Measurements from ENCODE around the gene GDPD5.
A peak's percentile ranks its signal among the peaks of the same experiment; 100 is the strongest.

Gene GDPD5

DNA sequence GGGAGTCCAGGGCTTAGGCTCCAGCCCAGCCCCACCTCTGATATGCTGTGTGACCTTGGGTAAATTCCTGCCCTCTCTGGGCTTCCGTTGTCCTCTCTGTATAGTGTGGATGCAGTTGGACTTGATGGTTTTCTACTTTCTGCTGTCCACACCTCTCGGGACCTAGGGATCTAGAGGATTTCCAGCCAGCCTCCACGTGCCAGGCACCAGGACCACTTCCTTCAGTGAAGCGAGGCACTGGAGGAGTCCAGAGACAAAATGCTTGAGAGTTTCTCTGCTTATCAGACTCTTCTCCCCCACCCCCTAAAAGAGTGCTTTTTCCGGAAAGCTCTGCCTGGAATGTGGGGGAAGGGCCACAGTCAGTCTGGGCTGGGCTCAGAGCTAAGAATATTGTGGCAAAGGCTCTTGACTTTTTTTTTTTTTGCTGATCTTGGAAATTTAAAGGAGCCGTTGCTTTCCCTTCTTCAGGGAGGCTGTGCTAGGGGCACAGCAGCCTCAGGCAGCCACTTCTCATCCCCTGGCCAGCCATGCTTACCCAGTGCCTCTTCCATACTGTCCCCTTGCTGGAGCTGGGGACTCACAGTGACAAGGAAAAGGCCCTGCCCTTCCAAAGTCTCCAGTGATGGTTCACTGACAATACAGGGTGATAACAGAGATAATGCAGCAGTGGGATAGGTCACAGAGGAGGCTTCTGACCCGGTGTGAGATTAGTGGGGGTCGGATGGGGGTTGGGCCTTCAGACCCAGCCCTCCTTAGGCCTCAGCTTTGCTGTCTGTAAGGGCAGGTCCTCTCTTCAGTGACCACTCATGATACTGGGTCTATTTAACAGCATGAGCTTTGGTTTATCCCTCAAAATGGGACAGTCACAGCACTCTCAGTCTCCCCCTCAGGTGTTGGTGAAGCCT, 33.5 kb upstream of the GDPD5 start:
- no peak for DNase-seq

DNA sequence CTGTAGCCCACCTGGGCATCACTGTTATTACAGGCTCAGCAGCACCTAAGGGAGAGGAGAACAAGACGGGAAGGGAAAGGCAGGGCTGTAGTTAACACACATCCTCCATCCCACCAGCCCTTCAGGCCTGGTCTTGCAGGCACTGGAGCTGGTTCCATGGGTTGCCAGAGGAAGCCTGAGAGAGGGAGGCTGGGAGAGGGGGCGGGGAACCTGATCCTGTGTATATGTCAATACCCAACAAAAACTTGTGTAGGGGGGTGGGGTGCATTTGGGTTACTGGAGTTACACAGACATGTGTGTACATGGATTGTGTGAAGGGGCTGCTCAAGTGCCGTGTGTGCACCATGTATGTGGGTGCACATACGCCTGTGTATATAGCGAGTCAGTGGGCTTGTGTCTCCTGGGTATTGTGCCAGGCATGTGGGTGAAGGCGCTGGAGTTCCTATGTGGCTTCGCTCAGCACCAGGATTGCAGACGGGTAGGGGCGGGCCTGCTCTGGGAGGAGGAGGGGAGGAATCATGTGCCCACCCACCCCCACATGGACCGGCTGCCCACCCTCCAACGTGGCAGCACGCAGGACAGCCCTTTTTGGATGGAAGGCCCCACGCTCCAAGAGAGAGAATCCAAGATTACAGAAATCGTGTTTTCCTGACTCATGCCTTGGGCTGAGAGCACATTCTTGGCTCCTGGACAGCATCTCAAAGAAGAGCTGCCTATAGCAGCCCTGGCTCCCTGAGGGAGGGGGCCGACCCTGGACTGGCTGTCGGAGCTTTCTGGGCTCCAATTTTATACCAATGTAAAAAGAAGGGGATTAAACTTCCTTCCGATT, 32.1 kb upstream of the GDPD5 start:
- DNase-seq = no peak

DNA sequence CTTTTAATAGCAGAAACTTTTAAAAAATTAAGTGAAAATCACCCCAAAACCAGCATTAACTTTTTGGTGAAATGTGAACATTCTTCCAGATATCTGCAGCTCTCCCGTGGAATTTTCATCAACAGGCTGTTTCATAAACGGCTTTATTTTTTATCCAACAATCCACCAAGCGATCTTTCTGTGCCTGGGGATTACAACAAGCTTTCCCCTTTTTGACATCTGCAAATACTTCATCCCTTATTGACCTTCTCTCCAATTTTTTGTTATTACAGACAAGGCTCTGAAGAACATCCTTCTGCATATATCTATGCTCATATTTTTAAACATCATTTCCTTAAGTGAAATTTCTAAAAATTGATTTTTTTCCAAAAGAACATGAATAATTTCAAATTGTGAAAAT, 30.5 kb upstream of the GDPD5 start:
- no peak for DNase-seq

DNA sequence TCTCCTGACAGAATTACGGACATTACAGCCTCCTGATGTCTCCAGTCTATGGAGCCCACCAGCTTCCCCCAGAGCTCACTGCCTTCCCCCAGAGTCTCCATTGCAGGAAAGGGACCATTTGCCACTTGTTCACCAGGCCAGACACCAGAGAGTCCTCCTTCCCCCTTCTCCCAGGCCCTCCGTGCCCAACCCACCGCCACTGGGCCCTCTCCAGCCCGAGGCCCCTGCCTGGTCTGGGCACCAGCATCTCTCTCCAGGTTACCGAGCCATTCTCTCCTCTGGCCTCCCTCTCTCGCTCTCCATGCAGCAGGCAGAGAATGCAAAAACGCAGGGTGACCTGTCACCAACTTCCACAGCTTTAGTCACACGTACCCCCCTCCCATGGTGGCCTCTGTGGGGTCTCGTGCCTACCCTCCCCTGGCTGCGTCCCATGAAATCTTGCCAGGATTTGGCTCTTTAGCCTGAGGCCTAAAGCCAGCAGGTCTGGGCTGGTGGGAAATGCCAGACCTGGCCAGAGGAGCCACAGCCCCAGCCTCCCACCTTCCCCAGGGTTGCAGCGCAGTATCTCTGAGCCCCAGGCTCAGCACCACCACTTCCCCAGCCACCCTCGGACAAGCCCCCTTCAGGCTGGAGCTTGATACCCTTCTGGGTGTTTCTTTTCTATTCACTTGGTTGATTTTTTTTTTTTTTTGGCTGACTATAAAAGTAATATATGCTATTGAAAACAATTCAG, 29.5 kb upstream of the GDPD5 start:
- DNase-seq = no peak

DNA sequence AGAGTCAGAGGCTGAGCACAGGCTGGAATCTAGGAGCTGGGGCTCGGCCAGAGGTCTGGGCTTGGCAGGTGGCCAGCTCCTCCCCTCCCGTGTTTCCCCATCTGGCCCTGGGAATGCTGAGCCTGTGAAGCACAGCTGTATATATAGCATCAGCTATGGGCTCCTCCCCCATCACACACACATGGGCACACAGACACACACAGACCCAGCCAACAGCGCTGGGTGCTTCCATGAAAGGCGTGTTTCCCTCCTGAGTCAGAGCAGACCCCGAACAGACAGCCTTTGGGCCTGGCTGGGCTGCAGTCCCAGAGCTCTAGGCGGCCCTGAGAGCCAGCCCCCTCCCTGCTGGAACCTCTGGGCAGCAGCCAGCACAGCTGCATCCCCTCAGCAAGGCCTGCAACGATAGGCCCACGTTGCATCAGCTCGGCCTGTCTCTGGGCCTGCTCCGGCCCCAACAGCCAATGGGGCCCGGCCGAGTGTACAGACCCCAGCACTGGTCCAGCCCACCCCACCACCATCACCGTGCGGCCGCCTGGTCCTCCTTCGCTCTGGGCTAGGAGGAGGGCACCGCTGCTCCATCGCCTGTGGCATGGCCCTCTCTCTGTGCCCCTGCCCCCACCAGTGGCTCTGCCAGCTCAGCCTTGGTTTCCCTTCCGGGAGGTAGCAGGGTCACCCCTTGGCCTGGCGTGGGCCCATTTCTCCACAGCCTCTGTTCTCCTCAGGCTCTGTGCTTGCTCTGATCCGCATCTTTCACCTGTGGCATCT, 28.7 kb upstream of the GDPD5 start:
- DNase-seq = no peak

DNA sequence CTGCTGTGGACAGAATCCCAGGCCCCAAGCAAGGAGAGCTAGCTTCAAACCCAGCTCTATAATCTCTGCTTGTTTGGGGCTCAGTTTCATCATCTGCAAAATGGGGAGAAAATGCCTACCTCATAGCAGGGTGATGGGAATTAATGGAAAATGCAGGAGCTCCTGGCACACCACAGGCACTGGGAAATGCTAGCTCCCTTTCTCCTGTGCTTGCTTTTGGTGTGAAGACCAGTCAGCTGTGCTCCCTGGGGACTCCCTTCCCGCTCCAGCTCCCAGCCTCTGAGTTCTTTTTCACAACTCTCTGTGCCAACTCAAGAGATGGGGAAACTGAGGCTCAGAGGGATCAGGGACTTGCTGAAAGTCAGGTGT, 28.1 kb upstream of the GDPD5 start:
- DNase-seq = no peak

DNA sequence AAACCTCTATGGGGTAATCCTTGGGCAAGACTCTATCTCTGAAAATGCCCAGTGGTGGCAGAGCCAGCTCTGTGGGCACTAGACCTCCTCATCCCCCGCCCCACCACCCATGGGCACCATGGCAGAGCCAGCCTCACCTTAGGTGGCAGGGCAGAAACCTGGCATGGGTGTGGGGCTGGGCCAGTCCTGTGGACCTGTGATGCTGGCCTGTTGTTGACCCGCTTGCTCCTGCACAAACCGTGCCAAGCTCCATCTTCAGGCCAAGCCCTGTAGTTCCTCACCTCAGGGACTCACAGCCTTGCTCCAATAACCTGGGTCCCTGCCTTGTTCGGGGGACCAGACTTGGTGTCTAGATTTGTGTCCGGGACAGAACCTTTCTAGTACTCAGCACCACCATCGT, 27.4 kb upstream of the GDPD5 start:
- no peak for DNase-seq

DNA sequence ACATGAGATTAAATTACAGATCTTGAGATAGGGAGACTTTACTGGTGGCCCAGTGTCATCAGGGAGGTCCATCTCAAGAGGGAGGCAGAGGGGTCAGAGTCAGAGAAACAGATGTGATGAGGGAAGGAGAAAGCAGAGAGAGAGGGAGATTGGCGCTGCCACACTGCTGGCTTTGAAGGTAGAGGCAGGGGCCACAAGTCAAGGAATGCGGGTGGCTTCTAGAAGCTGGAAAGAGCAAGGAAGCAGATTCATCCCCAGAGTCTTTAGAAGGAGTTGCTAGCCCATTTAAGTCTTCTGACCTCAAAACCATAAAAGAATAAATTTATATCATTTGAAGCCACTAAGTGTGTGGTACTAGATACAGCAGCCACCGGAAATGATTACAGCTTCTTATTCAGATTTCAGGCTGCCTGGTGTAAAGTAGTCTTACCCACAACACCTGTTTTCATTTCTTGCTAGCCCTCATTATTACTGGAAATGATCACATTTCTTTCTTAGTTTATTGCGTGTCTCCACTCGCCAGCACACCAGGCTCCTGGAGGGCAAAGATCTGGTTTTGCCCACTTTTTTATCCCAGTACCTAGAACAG, 23.7 kb upstream of the GDPD5 start:
- DNase-seq = no peak

DNA sequence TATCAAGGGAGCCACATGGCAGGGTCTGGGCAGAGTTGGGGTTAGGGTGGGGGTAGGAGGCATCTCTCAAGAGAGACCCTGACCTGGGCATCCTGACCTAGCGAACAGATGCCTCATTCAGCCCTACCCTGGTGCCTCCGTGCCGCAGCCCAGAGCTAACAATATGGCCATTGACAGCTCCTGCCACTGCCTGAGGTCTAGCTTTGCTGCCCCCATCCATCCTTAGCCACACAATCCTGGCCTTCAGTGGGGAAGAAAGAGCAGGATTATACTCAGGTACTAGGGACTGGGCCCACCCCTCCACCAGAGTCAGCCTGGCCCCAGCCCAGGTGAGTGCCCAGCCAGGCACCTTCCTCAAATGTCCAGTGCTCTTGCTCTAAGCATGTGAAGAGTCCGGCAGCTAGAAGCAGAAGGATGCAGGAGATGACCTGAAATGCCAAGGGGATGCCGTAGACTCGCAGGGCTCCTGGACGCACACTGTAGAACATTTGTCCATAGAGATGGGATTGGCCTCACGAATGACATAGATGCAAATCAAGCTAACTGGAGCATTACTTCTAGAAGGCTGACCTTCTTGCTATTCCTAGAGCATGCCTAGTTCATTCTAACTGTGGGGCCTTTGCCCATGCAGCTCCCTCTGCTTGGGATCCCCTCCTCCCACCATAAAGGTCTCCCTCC, 23.0 kb upstream of the GDPD5 start:
- DNase-seq = no peak

DNA sequence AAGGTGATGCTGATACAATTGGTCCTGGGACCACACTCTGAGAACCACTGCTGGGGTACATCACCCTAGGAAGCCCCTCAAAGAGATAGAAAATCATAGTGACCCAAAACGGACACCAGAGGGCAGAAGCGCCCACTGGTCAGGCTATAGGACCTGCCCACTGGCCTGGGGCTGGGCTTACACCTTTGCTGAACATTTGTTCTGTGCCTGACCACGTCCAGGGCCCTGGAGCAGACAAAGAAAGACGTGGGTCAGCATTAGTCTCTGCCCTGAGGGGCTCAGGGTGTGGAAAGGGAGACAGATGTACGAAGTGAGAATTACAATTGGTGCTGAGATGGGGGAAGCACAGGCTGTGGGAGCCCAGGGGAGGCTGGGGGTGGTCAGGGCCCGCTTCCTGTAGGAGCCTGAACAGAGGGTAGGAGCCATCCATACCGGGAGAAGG, 21.9 kb upstream of the GDPD5 start:
- DNase-seq = peak; percentile 67 to 76 (median 75)

DNA sequence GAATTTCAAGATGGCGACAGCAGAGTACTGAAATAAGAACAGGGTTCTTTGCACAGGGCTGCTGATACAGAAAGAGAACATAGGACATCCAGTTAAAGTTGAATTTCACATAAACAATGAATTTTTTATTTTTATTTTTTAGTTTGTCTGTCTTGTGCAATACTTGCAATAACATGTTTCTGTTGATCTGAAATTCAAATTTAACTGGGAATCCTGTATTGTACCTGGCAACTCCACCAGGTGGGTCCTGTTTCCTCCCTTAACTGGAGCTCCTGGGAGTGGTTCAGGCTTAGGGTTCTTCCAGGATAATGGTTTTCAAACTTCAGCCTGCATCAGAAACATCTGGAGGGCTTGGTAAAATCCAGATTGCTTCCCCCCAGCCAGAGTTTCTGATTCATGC, 21.4 kb upstream of the GDPD5 start:
- no peak for DNase-seq

DNA sequence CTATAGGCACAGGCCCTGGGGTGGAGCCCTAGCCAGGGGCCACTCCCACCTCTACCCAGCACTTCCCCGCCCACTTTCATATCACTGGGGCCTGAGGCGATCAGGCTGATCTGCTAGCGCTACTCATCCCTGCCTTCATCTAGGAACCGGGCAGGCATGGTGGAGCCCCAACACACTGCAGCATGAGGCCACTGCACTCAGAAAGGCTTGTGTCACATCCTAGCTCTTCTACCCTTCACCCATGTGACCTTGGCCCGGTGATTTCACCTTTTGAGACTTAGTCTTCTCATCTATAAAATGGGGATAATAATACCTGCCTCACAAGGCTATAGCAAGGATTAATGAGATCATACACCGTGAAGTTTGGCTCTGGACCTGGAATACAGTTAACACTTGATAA, 18.1 kb upstream of the GDPD5 start:
- no peak for DNase-seq

DNA sequence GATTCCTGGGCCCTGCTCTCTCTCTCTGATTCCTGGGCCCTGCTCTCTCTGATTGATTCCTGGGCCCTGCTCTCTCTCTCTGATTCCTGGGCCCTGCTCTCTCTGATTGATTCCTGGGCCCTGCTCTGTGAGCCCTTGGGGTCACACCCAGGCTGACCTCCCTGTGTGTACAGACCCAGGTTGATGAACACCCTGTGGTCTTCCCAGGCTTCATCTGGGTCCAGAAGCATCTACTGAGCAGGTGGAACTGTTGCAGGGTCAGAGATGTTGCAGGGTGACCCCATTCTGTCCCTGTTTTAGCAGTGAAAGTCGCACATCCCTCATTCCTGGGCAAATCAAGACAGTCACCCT, 16.3 kb upstream of the GDPD5 start:
- DNase-seq = no peak

DNA sequence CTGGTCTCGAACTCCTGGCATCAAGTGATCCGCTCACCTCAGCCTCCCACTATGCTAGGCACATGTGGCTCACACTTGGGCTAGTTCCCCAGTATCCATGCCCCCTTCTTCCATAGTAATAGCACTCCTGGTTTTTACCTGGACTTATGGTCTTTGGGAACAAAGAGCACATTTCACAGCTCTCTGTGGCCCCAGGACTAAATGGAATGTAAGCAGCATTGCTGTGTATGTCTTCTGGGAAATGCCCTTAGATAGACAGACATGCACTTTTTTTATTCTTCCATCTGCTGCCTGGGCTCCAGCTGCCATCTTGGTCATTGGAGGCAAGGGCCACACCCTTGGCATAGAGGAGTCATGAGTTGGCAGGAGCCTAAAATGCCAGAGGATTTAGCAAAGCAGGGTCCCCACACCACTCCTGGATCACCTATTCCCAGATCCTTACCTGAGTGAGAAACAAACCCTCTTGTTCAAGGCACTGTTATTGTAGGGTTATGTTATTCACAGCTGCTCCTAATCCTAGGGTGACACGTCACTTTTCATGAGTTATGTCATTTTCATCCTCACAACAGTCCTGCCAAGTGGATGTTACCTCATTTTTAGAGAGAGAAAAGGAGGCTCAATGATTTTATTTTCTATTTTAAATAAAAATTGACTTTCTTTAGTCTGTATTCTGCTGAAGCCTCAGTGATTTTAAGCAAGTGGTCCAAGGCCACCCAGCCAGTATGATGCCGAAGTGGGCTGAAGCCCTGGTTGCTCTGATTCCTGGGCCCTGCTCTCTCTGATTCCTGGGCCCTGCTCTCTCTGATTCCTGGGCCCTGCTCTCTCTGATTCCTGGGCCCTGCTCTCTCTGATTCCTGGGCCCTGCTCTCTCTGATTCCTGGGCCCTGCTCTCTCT, 15.7 kb upstream of the GDPD5 start:
- DNase-seq = no peak

DNA sequence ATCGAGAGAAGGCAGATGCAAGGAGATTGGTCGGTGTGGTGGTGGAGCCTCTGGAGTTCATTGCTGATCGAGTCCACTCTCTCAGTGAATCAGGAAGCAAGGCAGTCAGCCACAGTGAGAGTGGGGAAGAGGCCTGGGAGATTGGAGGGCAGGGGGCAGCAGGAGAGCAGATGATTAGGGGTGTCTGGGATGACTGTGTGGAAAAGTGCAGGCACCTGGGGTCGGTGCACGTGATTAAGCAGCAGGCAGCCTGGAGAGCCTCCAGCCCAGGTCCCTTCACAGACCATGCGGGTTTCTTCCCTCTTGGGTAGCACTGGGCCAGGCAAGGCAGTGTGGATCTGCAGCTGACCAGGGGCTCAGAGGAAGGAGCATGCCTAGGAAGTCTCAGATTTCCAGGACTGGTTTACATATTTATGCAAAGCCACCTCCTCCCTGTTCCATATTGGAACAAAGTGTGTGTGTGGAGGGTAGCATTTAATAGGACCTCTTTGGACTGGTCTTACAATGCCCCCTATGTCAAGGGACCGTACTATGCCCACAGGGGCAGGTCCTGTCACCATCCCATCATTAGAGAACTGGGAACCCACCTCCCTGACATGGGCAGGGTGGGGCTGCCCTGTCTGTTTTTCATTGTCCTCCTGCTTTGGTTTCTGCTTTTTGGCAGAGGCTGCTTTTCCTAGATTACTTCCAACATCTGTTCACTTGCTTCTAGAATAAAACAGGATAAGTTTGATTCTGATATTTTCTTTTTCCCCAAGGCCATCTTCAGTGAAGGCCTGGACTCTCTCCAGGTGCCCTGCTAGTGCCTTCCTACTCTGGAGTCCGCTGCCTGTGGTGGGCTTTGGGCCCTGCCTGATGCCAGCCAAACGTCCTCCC, 14.0 kb upstream of the GDPD5 start:
- no peak for DNase-seq

DNA sequence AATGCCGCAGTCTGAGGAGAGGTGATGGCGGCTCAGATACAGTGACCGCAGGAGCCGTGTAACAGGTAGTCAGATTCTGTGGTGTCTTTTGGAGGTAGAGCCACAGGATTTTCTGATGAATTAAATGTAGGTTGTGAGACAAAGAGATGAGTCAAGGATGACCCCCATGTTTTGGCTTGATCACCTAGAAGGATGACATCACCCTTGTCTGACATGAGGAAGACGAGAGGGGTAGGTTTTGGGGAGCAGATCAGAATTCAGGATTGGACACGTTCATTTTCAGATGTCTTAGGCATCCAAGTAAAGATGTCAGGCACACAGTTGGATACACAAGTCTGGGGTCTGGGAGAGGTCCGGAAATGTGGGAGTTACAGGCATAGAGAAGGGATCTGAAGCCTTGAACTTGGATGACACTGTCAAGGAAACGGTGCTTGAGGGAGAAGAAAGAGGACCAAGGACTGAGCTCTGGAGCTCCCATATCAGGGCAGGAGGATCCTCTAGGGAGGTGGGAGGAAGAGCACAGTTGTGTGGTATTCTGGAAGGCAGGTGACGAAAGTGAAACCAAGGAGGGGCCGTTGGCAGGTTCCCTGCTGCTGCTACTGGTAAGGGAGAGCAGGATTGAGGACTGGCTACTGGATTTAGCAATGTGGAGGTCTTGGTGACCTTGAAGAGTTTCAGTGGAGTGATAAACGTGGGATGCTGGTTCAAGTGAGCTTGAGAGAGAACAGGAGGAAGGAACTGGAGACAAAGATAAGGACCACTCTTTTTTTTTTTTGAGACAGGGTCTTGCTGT, 12.6 kb upstream of the GDPD5 start:
- DNase-seq = no peak

DNA sequence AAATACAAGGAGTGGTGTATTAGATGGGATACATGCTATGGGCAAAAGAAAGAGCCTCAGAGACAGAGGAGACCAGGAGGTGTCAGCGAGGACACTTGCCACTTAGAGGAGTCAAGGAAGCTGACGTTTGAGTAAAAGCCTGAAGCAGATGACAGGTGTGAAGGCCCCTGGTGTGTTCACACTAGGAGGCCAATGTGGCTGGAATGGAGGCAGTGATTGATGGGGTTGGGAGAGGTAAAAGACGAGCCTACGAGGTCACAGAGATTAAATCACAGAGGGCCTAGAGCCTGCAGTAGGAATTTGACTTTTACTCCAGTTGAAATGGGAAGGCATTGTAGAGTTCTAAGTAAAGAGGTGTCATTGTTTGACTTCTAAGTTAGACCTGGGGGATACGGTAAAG, 12.0 kb upstream of the GDPD5 start:
- DNase-seq = no peak

DNA sequence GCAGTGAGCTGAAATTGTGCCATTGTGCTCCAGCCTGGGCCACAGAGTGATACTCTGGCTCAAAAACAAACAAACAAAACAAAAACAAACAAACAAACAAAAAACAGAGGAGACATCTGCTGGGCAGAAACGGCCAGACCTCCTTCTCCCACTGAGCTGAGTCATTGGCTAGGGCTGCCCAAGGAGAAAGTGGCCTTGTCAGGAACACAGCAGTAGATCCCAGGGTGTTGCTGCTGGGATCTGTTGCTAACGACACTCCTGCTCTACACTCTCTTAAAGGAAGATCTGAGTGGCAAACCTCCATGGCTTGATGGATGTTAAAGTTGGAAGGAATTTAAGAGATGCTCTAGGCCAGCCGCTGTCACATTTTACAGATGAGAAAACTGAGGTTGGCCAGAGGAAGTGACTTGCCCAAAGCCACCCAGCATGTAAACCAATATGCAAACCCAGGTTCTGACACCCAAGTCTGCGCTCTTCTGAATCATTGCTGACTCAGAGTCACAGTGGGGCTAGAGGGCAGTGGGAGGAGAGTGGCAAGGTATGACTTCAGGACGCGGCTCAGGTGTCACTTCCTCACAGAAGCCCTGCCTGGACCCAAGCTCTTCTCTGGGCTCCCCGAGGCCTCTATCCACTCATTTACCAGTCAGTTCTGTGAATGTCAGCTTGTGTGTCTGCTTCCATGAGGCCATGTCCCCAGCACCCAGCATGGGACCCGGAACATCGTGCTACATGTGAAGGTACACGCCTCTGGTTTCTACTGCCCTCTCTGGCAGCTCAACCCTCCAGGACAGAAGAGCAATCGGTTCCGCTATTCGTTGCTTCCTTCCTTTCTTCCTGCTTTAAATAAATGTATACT, 11.3 kb upstream of the GDPD5 start:
- peak; percentile 55 to 67 (median 59) for DNase-seq

Data from suppressor macrophage treated with lipopolysaccharide for 1 hour (primary cell).